Cardiac fibroblast (primary cell): Measurements from ENCODE around the gene SMG6.
A peak's percentile ranks its signal among the peaks of the same experiment; 100 is the strongest.

Experiments used
- DNase-seq, 2 donors: peaks; one replicate each; pipeline versions ENCODE4 v3.0.0 to v3.0.0-alpha.2; 2010; ENCODE audit warnings: low read depth in 2 of 2
- H3K4me3 ChIP-seq, 2 donors: replicated peaks in 1 of 2; 1 replicate in 1 of 2; 2 replicates in 1 of 2; pipeline ENCODE4 v1.5.1; 2011; ENCODE audit warnings: low read depth in 2 of 2, low read length in 2 of 2, mild to moderate bottlenecking in 2 of 2, moderate library complexity in 1 of 2
- CTCF ChIP-seq: IDR thresholded peaks from one replicate; pipeline ENCODE4 v1.5.1; 2011; ENCODE audit warnings: low read depth, mild to moderate bottlenecking, low read length, inconsistent platforms

Gene SMG6

GRCh38 chr17:2064147-2064489 lies 239.5 kb downstream of the SMG6 start:
- no peak for TF ChIP-seq CTCF

GRCh38 chr17:2063261-2064146 lies 240.1 kb downstream of the SMG6 start:
- H3K4me3 ChIP-seq, result no peak overlapping the region
- DNase-seq, result peak; percentile 77 to 81
- no peak for TF ChIP-seq CTCF

More at GRCh38 chr17:2064147-2064489, 239.5 kb downstream of the SMG6 start:
- H3K4me3 ChIP-seq, result no peak overlapping the region
- peak in 1 of 2 donors; percentile 19 for DNase-seq

- no peak for TF ChIP-seq CTCF
- H3K4me3 ChIP-seq, result no peak overlapping the region
- peak; percentile 47 to 62 for DNase-seq
These were observed 240.9 kb downstream of the SMG6 start for GRCh38 chr17:2062571-2063183.

- H3K4me3 ChIP-seq, result no peak overlapping the region
- peak in 1 of 2 donors; percentile 43 for DNase-seq
- no peak for TF ChIP-seq CTCF
These were observed 242.1 kb downstream of the SMG6 start for GRCh38 chr17:2061441-2061958.

GRCh38 chr17:2060681-2061440 lies 242.7 kb downstream of the SMG6 start:
- no peak for TF ChIP-seq CTCF
- no peak overlapping the region for H3K4me3 ChIP-seq
- DNase-seq, result peak; percentile 31 to 38

- H3K4me3 ChIP-seq, result no peak overlapping the region
- no peak for DNase-seq
- no peak for TF ChIP-seq CTCF
These were observed 243.3 kb downstream of the SMG6 start for GRCh38 chr17:2060385-2060658.
